Upper lobe of right lung (tissue), 1 donor: ENCODE measurements around the gene ZBTB16. TPM values are rescaled to one million over a fixed set of nuclear protein-coding genes. Genes with fewer than 3 reads are reported as not detected.

Source experiments
- ATAC-seq: fragments of 200-7000 bp; cut with Tn5 transposase; one replicate; pipeline ENCODE4 v1.9.1; 2020; ENCODE audit warnings: mild to moderate bottlenecking, moderate library complexity
- DNase-seq: peaks from one replicate; pipeline ENCODE4 v3.0.0-alpha.2; 2020
- H3K27ac ChIP-seq: fragments of 200-600 bp; one replicate; pipeline ENCODE4 v1.8.0; 2022
- H3K27me3 ChIP-seq: fragments of 200-600 bp; one replicate; pipeline ENCODE4 v1.8.0; 2022; ENCODE audit warnings: mild to moderate bottlenecking
- H3K36me3 ChIP-seq: fragments of 200-600 bp; one replicate; pipeline ENCODE4 v1.8.0; 2022
- H3K4me1 ChIP-seq: fragments of 200-600 bp; one replicate; pipeline ENCODE4 v1.8.0; 2022
- H3K4me3 ChIP-seq: fragments of 200-600 bp; one replicate; pipeline ENCODE4 v1.8.0; 2022; ENCODE audit warnings: mild to moderate bottlenecking
- H3K9me3 ChIP-seq: fragments of 200-600 bp; one replicate; pipeline ENCODE4 v1.8.0; 2022
- intact Hi-C: fragments of 100-400 bp; cut with DNase I; formaldehyde crosslinking; loops from one replicate; pipeline ENCODE4 v1.11.0; 2022
- total RNA-seq: library from RNA; stranded (reverse); fragmentation: NEBNext Ultra II Directional; extraction: Animal tissue kit (Norgen Biotek cat#: 25700); gene quantifications from one replicate; pipeline ENCODE4 v1.2.1, GENCODE V29; 2021
- TF ChIP-seq, protein P1 (sequence below): fragments of 200-600 bp; IDR thresholded peaks from one replicate; pipeline ENCODE4 v1.8.0; 2022; ENCODE audit warnings: antibody characterized with exemption
- donor health status: DM: no; HTN: yes; CAD: no; lungs with severe emphysema.

Gene ZBTB16
- total RNA-seq, 1 donor from 2014 or later: 221 TPM

DNA sequence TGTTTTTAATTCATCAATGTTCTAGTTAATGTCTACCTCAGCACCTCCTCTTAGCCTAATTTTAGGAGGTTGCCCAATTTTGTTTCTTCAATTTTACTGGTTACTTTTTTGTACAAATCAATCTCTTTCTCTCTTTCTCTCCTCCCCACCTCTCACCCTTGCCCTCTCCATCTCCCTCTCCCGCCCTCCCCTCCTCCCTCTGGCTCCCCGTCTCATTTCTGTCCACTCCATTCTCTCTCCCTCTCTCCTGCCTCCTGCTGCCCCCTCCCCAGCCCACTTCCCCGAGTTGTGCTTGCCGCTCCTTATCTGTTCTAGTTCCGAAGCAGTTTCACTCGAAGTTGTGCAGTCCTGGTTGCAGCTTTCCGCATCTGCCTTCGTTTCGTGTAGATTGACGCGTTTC, 195.8 kb downstream of the ZBTB16 start:
- no peaks in the 10 kb centered on the region for H3K27me3 ChIP-seq
- no peak for ATAC-seq
- intact Hi-C loops: loop anchor here (10.0 kb wide), 2 partner anchors 50 to 190 kb away; no protein-coding TSS in a partner anchor
- H3K9me3 ChIP-seq: no peaks in the 10 kb centered on the region
- TF ChIP-seq, protein P1, sequence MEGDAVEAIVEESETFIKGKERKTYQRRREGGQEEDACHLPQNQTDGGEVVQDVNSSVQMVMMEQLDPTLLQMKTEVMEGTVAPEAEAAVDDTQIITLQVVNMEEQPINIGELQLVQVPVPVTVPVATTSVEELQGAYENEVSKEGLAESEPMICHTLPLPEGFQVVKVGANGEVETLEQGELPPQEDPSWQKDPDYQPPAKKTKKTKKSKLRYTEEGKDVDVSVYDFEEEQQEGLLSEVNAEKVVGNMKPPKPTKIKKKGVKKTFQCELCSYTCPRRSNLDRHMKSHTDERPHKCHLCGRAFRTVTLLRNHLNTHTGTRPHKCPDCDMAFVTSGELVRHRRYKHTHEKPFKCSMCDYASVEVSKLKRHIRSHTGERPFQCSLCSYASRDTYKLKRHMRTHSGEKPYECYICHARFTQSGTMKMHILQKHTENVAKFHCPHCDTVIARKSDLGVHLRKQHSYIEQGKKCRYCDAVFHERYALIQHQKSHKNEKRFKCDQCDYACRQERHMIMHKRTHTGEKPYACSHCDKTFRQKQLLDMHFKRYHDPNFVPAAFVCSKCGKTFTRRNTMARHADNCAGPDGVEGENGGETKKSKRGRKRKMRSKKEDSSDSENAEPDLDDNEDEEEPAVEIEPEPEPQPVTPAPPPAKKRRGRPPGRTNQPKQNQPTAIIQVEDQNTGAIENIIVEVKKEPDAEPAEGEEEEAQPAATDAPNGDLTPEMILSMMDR: no peak
- no peak for DNase-seq
- H3K4me1 ChIP-seq: peaks cover 20% of the 10 kb centered on the region
- H3K27ac ChIP-seq: no peak overlapping the region
- peaks cover 49% of the 10 kb centered on the region for H3K36me3 ChIP-seq
- H3K4me3 ChIP-seq: no peak overlapping the region

DNA sequence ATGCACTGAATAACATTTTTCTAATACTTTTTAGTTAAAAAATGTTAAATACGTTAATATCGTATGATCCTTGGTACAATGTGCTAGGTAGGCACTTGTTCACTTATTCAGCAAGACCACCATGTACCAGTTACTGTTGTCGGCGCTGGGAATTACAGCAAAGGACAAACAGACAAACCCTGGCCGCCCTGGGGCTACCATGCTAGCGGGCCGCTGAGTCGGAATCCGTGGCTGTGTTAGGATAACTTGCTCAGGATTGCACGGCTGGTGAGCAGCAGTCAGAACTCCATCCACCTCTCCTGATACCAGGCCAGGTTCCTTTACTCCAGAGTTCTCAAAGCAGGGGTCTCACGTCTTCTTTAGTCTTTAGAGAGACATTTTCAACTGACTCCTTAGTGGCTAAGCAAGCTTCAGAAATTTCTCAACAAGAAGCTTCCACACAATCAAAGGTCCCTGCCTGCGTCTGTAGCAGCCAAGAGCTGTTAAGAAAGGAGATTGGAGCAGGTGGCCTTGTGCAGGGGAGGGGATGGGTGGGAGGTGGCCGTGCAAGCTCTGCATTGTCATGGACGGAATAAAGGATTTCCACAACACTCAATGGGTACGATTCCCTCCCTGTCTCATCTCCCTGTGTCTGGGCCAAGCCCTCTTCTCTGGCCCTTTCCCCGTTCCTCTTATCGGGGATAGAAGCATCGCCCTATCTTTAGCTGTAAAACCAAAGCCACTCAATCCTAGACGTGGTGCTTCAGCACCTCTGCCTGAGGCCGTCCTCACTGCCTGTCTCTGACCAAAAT, 196.9 kb downstream of the ZBTB16 start:
- TF ChIP-seq, protein P1: no peak
- H3K27ac ChIP-seq: peak overlapping the region; percentile 55
- H3K36me3 ChIP-seq: peaks cover 38% of the 10 kb centered on the region
- intact Hi-C loops: loop anchor here (10.0 kb wide), 2 partner anchors 52 to 192 kb away; no protein-coding TSS in a partner anchor
- no peak for DNase-seq
- ATAC-seq: no peak
- H3K27me3 ChIP-seq: no peaks in the 10 kb centered on the region
- peaks cover 27% of the 10 kb centered on the region for H3K4me1 ChIP-seq
- no peaks in the 10 kb centered on the region for H3K9me3 ChIP-seq
- no peak overlapping the region for H3K4me3 ChIP-seq

DNA sequence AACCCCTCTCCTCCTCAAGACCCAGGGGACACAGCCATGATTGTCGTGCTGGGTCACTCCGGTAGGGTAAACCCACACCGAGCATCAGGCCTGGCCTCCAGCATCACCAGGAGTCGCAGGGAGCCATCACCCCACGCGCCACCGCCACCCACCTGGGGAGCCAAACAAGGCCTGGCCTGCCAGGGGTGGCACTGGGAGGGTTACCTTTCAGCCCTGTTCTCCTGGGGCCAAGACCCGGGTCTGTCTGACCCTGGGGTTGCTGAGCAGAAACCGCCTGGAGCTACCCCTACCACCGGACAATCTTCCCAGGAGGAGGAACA, 197.4 kb downstream of the ZBTB16 start:
- H3K27ac ChIP-seq: peak overlapping the region; percentile 55
- ATAC-seq: no peak
- intact Hi-C loops: loop anchor here (10.0 kb wide), 2 partner anchors 52 to 192 kb away; no protein-coding TSS in a partner anchor

DNA sequence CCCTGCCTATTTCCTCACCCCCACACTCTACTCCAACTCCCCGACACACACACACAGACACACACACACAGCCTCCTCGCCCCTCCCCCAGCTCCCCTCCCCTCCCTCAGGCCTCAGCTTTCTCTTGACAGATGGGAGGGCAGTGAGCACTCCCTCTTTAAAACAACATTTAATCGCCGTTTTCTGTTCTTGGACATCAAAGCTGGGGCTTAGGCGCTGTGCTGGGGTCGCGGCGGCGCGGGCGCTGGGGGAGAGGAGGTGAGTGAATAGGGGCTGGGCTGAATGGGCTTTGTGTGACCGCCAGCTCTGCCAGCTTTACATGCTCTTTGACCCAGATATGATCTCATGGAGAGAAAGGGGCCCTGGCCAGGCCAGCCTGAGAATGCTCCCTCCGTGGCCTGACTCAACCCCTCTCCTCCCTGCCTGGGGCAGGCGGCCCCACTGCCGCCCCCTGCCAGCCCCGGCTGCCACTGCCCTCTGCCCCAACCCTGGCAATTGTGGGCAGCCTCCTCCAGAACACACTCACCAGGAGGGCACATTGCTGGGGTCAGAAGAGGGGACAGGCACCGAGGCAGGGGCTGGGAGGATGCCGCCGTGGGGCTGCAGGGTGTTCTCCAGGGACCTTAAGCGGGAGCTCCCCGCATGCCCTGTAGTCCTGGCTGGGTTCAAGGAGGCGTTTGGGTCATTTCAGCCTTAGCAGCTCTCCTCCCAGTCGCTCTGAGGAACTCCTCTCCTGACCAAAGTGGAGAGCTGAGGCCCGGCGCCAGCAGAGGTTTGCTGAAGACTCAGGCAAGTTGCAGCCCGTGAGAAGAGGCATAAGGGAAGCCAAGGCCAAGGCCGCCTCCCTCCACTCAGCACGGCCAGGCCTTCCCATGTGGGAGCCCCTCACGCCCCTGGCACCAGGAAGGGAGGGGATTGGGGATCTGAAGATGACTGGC, 198.4 kb downstream of the ZBTB16 start:
- intact Hi-C loops: loop anchor here (10.0 kb wide), 2 partner anchors 53 to 193 kb away; no protein-coding TSS in a partner anchor
- Histone ChIP-seq H3K27ac (peak overlapping the region; percentile 55), H3K27me3 (no peaks in the 10 kb centered on the region), H3K36me3 (peaks cover 24% of the 10 kb centered on the region), H3K4me1 (peaks cover 32% of the 10 kb centered on the region), H3K9me3 (no peaks in the 10 kb centered on the region), H3K4me3 (no peak overlapping the region)
- ATAC-seq (peak; percentile 24), DNase-seq (peak; percentile 74)
- TF ChIP-seq, protein P1: peak; percentile 25

More for the DNA sequence above, 197.4 kb downstream of the ZBTB16 start:
- H3K9me3 ChIP-seq: no peaks in the 10 kb centered on the region
- TF ChIP-seq, protein P1: no peak
- DNase-seq: no peak
- peaks cover 33% of the 10 kb centered on the region for H3K36me3 ChIP-seq
- peaks cover 27% of the 10 kb centered on the region for H3K4me1 ChIP-seq
- H3K4me3 ChIP-seq: no peak overlapping the region
- no peaks in the 10 kb centered on the region for H3K27me3 ChIP-seq

DNA sequence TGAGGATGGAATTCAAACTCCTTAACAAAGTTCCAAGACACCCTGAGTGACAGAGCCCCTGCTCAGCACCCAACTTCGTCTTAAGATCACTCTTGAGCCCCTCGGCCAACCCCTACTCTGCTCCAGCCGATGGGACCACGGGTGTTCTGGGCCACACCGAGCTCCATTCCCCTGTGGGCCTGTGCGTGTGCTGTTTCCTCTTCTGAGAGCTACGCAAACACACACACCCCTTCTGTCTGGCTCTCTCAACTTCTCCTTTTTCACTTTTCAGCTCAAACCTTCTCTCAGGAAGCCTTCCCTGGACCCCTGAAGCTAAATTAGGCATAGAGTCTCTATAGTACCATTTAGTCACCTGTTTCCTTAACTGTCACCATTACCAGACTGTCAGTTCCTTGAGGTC, 199.2 kb downstream of the ZBTB16 start:
- Histone ChIP-seq H3K9me3 (no peaks in the 10 kb centered on the region), H3K4me3 (no peak overlapping the region), H3K4me1 (peaks cover 32% of the 10 kb centered on the region), H3K27me3 (no peaks in the 10 kb centered on the region), H3K27ac (peak overlapping the region; percentile 55), H3K36me3 (peaks cover 16% of the 10 kb centered on the region)
- intact Hi-C loops: loop anchor here (10.0 kb wide), 2 partner anchors 54 to 194 kb away; no protein-coding TSS in a partner anchor
- ATAC-seq: peak; percentile 38
- TF ChIP-seq, protein P1: no peak
- DNase-seq: no peak
